A549 (cell line): ENCODE data around the gene GCNT2. TPM values are rescaled to one million over a fixed set of nuclear protein-coding genes. Genes with fewer than 3 reads are reported as not detected.

Experiments used
- ATAC-seq, 2 experiments: fragments of 200-7000 bp in 1 of 2; fragments of >200 bp in 1 of 2; cut with Nextera tagmentation in 1 of 2; cut with Tn5 transposase in 1 of 2; 3 replicates each; pipeline versions ENCODE4 v1.8.0 to v1.9.1; 2018 to 2020; ENCODE audit warnings: mild to moderate bottlenecking in 1 of 2, moderate library complexity in 1 of 2
- CTCF ChIA-PET: fragments of 300-600 bp; sonication (Branson Sonifier 250); formaldehyde crosslinking; extraction: SDS; loops from one replicate; lab custom pipeline; 2021; ENCODE audit warnings: antibody characterized with exemption, inconsistent platforms; lab: Yijun Ruan, JAX
- POLR2A ChIA-PET: fragments of 350-600 bp; formaldehyde crosslinking; extraction: SDS; loops from one replicate; lab custom pipeline; 2021; ENCODE audit warnings: antibody characterized with exemption, inconsistent platforms; lab: Yijun Ruan, JAX
- DNase-seq, 2 experiments: peaks; one replicate each; pipeline versions ENCODE4 v3.0.0 to v3.0.0-alpha.2; 2011 to 2016; ENCODE audit warnings: low read depth in 1 of 2, low spot score in 1 of 2
- FAIRE-seq: peaks from 2 replicates; lab custom pipeline; 2011; peaks lifted over from hg19 to GRCh38; lab: Jason Lieb, UNC
- H3K27ac ChIP-seq, 2 experiments: fragments of >200 bp; sonication (Bioruptor Twin); formaldehyde crosslinking; 3 replicates each; pipeline ENCODE4 v1.5.1; 2016 to 2017
- H3K4me1 ChIP-seq: fragments of >200 bp; sonication (Bioruptor Twin); formaldehyde crosslinking; 3 replicates; pipeline ENCODE4 v1.6.1; 2016
- H3K4me2 ChIP-seq: fragments of >200 bp; sonication (Bioruptor Twin); formaldehyde crosslinking; 3 replicates; pipeline ENCODE4 v1.6.1; 2016
- H3K4me3 ChIP-seq: fragments of >200 bp; sonication (Bioruptor Twin); formaldehyde crosslinking; 3 replicates; pipeline ENCODE4 v1.5.1; 2016
- H3K9me3 ChIP-seq: fragments of >200 bp; sonication (Bioruptor Twin); formaldehyde crosslinking; 3 replicates; pipeline ENCODE4 v1.6.1; 2016
- BHLHE40 ChIP-seq: IDR thresholded peaks from 2 replicates; pipeline ENCODE4 v1.6.1; 2012; ENCODE audit warnings: low read depth, low read length, inconsistent platforms
- CBX2 ChIP-seq: fragments of 200-600 bp; sonication (generic); IDR thresholded peaks from 2 replicates; pipeline ENCODE4 v1.6.1; 2016; ENCODE audit warnings: low read depth, mild to moderate bottlenecking, borderline replicate concordance
- CEBPB ChIP-seq, 2 experiments: fragments of >200 bp in 1 of 2; sonication (Bioruptor Twin) in 1 of 2; formaldehyde crosslinking in 1 of 2; IDR thresholded peaks; 2 replicates each; pipeline ENCODE4 v1.6.1; 2012 to 2016
- CHD2 ChIP-seq: fragments of 150-350 bp; IDR thresholded peaks from 2 replicates; pipeline ENCODE4 v1.6.1; 2014; ENCODE audit warnings: low read length; ENCODE audit not compliant: partially characterized antibody
- ESRRA ChIP-seq: fragments of 150-350 bp; IDR thresholded peaks from 2 replicates; pipeline ENCODE4 v1.6.1; 2014; ENCODE audit warnings: mild to moderate bottlenecking, low read length, borderline replicate concordance
- FOSL2 ChIP-seq, 2 experiments: fragments of 450-650 bp in 1 of 2; fragments of >200 bp in 1 of 2; sonication (Bioruptor Twin) in 1 of 2; formaldehyde crosslinking; IDR thresholded peaks; 2 replicates each; pipeline versions ENCODE4 v1.5.0 to v1.6.1; 2016 to 2020; ENCODE audit warnings: mild to moderate bottlenecking in 1 of 2, moderate library complexity in 1 of 2
- FOXS1 ChIP-seq: fragments of 250-450 bp; sonication (Bioruptor Pico); IDR thresholded peaks from 2 replicates; pipeline ENCODE4 v1.5.0; 2020; ENCODE audit warnings: mild to moderate bottlenecking, moderate library complexity
- HDAC2 ChIP-seq: fragments of 200-600 bp; sonication (generic); IDR thresholded peaks from 2 replicates; pipeline ENCODE4 v1.6.1; 2016
- HES2 ChIP-seq: fragments of >200 bp; sonication (Bioruptor Twin); formaldehyde crosslinking; IDR thresholded peaks from 2 replicates; pipeline ENCODE4 v1.6.1; 2016
- HEYL ChIP-seq: fragments of 250-450 bp; sonication (Bioruptor Pico); IDR thresholded peaks from 2 replicates; pipeline ENCODE4 v1.8.0; 2021; ENCODE audit warnings: mild to moderate bottlenecking, moderate library complexity
- HOXB5 ChIP-seq: fragments of 250-450 bp; sonication (Bioruptor Pico); IDR thresholded peaks from 2 replicates; pipeline ENCODE4 v1.5.0; 2020; ENCODE audit warnings: mild to moderate bottlenecking, moderate library complexity
- JUN ChIP-seq, 2 experiments: fragments of >200 bp; sonication (Bioruptor Twin); formaldehyde crosslinking; IDR thresholded peaks; 2 replicates in 1 of 2; 3 replicates in 1 of 2; pipeline ENCODE4 v1.6.1; 2016 to 2017
- MAX ChIP-seq: IDR thresholded peaks from 2 replicates; pipeline ENCODE4 v1.6.1; 2012
- MYC ChIP-seq: IDR thresholded peaks from 2 replicates; pipeline ENCODE4 v1.6.1; 2012; ENCODE audit warnings: mild to moderate bottlenecking, inconsistent platforms, low read length, improper control_type of control experiment, borderline replicate concordance
- PBX3 ChIP-seq: IDR thresholded peaks from 2 replicates; pipeline ENCODE4 v1.6.1; 2012
- POLR2AphosphoS2 ChIP-seq: conservative IDR thresholded peaks from 2 replicates; pipeline ENCODE4 v1.6.1; 2012; ENCODE audit warnings: low read length, improper control_type of control experiment, inconsistent platforms
- RARB ChIP-seq: fragments of 250-450 bp; sonication (Bioruptor Pico); IDR thresholded peaks from 2 replicates; pipeline ENCODE4 v1.8.0; 2021; ENCODE audit warnings: mild to moderate bottlenecking, moderate library complexity
- RFX5 ChIP-seq: fragments of 450-650 bp; IDR thresholded peaks from 2 replicates; pipeline ENCODE4 v1.7.1; 2014; ENCODE audit warnings: antibody characterized with exemption, mild to moderate bottlenecking, moderate library complexity
- RNF2 ChIP-seq: fragments of 200-600 bp; sonication (generic); IDR thresholded peaks from 2 replicates; pipeline ENCODE4 v1.6.1; 2016; ENCODE audit warnings: low read depth, mild to moderate bottlenecking, antibody characterized with exemption, moderate library complexity, borderline replicate concordance
- SMC3 ChIP-seq: fragments of >200 bp; sonication (Bioruptor Twin); formaldehyde crosslinking; IDR thresholded peaks from 3 replicates; pipeline ENCODE4 v1.6.1; 2018; ENCODE audit warnings: inconsistent platforms
- SREBF2 ChIP-seq: fragments of 450-650 bp; IDR thresholded peaks from 2 replicates; pipeline ENCODE4 v1.6.1; 2014; ENCODE audit warnings: mild to moderate bottlenecking, moderate library complexity
- TFCP2L1 ChIP-seq: fragments of 250-450 bp; sonication (Bioruptor Pico); IDR thresholded peaks from 2 replicates; pipeline ENCODE4 v1.5.0; 2021; ENCODE audit warnings: mild to moderate bottlenecking
- TP53 ChIP-seq: fragments of 250-450 bp; sonication (Bioruptor Pico); IDR thresholded peaks from 2 replicates; pipeline ENCODE4 v1.5.0; 2021; ENCODE audit warnings: mild to moderate bottlenecking, moderate library complexity
- ZC3H11A ChIP-seq: fragments of 450-650 bp; IDR thresholded peaks from 2 replicates; pipeline ENCODE4 v1.6.1; 2014; ENCODE audit warnings: antibody characterized with exemption, mild to moderate bottlenecking
- WGBS: methylation state at CpG from one replicate; pipeline ENCODE4 v1.1.6; 2017; ENCODE audit errors: missing lambda C conversion rate; 5-methylcytosine and 5-hydroxymethylcytosine counted together
- polyA plus RNA-seq, 4 experiments: library from polyadenylated mRNA; depleted of rRNA in 3 of 4; stranded (reverse); fragments of >200 nt; fragmentation: RNase III in 1 of 4; extraction: RNeasy Plus Mini Kit Qiagen cat#74134 plus additional on column Dnase treatment in 1 of 4; gene quantifications; 2 replicates in 3 of 4; 3 replicates in 1 of 4; pipeline ENCODE4 v1.2.3, GENCODE V29; 2011 to 2017
- TF ChIP-seq, protein P1 (sequence below): fragments of >200 bp; sonication (Bioruptor Twin); formaldehyde crosslinking; IDR thresholded peaks from 3 replicates; pipeline ENCODE4 v1.5.1; 2016

Gene GCNT2
- polyA plus RNA-seq, 2 of the 4 experiments (the other 2 are of a cell fraction) = 19.4 to 24.3 TPM

- no peak overlapping the region for H3K4me3 ChIP-seq
- ChIA-PET CTCF (interaction anchor here (1.5 kb wide), 1 partner anchor 12 kb away, joined by 3 read pairs; no protein-coding TSS in a partner anchor), POLR2A (no interaction called here)
- H3K27ac ChIP-seq = no peak overlapping the region
- no peaks in the 10 kb centered on the region for H3K4me1 ChIP-seq
- no peak overlapping the region for H3K4me2 ChIP-seq
- WGBS = 88% methylated on average over 1 of the region's 1 CpG
- DNase-seq (no peak), FAIRE-seq (no peak), ATAC-seq (no peak)
- no peaks in the 10 kb centered on the region for H3K9me3 ChIP-seq
- TF ChIP-seq CEBPB (IDR thresholded peaks at IDR 0.05) = no peak
- no peak for TF ChIP-seq MYC
- no peak for TF ChIP-seq CHD2
- no peak for TF ChIP-seq TFCP2L1 (CRISPR knock-in tag)
- TF ChIP-seq SREBF2 = no peak
- TF ChIP-seq HEYL = no peak
- TF ChIP-seq HOXB5 (CRISPR knock-in tag) = no peak
- TF ChIP-seq HES2 = no peak
- TF ChIP-seq, protein P1, sequence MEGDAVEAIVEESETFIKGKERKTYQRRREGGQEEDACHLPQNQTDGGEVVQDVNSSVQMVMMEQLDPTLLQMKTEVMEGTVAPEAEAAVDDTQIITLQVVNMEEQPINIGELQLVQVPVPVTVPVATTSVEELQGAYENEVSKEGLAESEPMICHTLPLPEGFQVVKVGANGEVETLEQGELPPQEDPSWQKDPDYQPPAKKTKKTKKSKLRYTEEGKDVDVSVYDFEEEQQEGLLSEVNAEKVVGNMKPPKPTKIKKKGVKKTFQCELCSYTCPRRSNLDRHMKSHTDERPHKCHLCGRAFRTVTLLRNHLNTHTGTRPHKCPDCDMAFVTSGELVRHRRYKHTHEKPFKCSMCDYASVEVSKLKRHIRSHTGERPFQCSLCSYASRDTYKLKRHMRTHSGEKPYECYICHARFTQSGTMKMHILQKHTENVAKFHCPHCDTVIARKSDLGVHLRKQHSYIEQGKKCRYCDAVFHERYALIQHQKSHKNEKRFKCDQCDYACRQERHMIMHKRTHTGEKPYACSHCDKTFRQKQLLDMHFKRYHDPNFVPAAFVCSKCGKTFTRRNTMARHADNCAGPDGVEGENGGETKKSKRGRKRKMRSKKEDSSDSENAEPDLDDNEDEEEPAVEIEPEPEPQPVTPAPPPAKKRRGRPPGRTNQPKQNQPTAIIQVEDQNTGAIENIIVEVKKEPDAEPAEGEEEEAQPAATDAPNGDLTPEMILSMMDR = no peak
- no peak for TF ChIP-seq BHLHE40
- no peak for TF ChIP-seq ZC3H11A
- no peak for TF ChIP-seq MAX
Observed at GRCh38 chr6:10541591-10541990, 20.4 kb downstream of the GCNT2 start.

DNA sequence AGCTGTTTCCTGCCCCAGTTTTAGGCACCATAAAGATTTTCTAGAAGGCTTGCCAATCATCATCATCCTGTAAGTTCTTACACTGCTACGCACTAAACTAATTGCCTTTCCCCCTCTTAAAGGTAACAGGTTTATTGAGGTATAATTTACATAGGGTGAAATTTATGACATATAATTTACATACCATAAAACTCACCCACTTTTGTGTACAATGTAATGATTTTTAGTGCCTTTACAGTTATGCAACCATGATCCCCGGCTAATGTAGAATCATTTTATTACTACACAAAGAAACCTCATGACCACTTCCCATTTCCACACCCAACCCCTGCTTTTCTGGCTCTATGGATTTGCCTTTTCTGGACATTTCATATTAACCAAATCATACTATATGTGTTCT is 21.1 kb downstream of the GCNT2 start:
- POLR2A ChIA-PET = no interaction called here
- TF ChIP-seq HDAC2 (no peak), FOSL2 (IDR thresholded peaks at IDR 0.05) (no peak), FOSL2 (CRISPR knock-in tag; IDR thresholded peaks at IDR 0.05) (no peak), TFCP2L1 (CRISPR knock-in tag) (no peak), CBX2 (no peak), SMC3 (no peak), PBX3 (no peak), CHD2 (no peak), JUN (IDR thresholded peaks at IDR 0.05) (no peak), RFX5 (no peak), TP53 (no peak), FOXS1 (CRISPR knock-in tag) (no peak), ESRRA (no peak)
- 94% methylated on average over 2 of the region's 2 CpGs for WGBS
- CTCF ChIA-PET = interaction anchor here (1.0 kb wide), 1 partner anchor 63 kb away, joined by 3 read pairs; no protein-coding TSS in a partner anchor
- no peak for DNase-seq
- H3K9me3 ChIP-seq = no peaks in the 10 kb centered on the region
- H3K4me3 ChIP-seq = no peak overlapping the region
- no peak overlapping the region for H3K27ac ChIP-seq
- no peak overlapping the region for H3K4me2 ChIP-seq
- FAIRE-seq = no peak
- no peak for ATAC-seq
- H3K4me1 ChIP-seq = no peaks in the 10 kb centered on the region

- H3K9me3 ChIP-seq = no peaks in the 10 kb centered on the region
- ChIA-PET CTCF (interaction anchor here (1.0 kb wide), 1 partner anchor 65 kb away, joined by 3 read pairs; no protein-coding TSS in a partner anchor), POLR2A (no interaction called here)
- no peak for DNase-seq
- H3K27ac ChIP-seq = no peak overlapping the region
- ATAC-seq = no peak
- no peaks in the 10 kb centered on the region for H3K4me1 ChIP-seq
- no peak for TF ChIP-seq SREBF2
- TF ChIP-seq CBX2 = no peak
- no peak for TF ChIP-seq POLR2AphosphoS2
- no peak for TF ChIP-seq BHLHE40
- no peak for TF ChIP-seq FOSL2 (IDR thresholded peaks at IDR 0.05)
- no peak for TF ChIP-seq FOSL2 (CRISPR knock-in tag; IDR thresholded peaks at IDR 0.05)
- no peak for TF ChIP-seq TFCP2L1 (CRISPR knock-in tag)
- no peak for TF ChIP-seq RARB (CRISPR knock-in tag)
- TF ChIP-seq RNF2 = no peak
- no peak for TF ChIP-seq CEBPB (IDR thresholded peaks at IDR 0.05)
- no peak overlapping the region for H3K4me3 ChIP-seq
- no peak for FAIRE-seq
- no peak overlapping the region for H3K4me2 ChIP-seq
- WGBS = 84% methylated on average over 2 of the region's 2 CpGs
Observed at GRCh38 chr6:10543488-10543887, 22.3 kb downstream of the GCNT2 start.
